T-cell (primary cell): Measurements from ENCODE around the gene MOB1A. TPM values are rescaled to one million over a fixed set of nuclear protein-coding genes. Genes with fewer than 3 reads are reported as not detected.
"Not testable (repeated sequence)": the region's sequence is repeated elsewhere in the genome, so short reads cannot be mapped to it uniquely, and the experiment has no call there.

Experiments used
- ATAC-seq, 4 experiments: fragments of 200-7000 bp in 3 of 4; fragments of 150-1000 bp in 1 of 4; cut with Tn5 transposase; replicated peaks in 1 of 4; 1 replicate in 3 of 4; 2 replicates in 1 of 4; pipeline ENCODE4 v1.10.0; 2021; ENCODE audit warnings: moderate library complexity in 3 of 4, mild to moderate bottlenecking in 2 of 4, moderate number of reproducible peaks in 1 of 4
- CTCF ChIA-PET, 2 donors: fragments of 300-600 bp; sonication (Branson Sonifier 250); formaldehyde crosslinking; loops; one replicate each; lab custom pipeline; 2022; ENCODE audit warnings: antibody characterized with exemption in 2 of 2; lab: Charles Lee
- POLR2A ChIA-PET, 2 donors: fragments of 300-600 bp; sonication (Branson Sonifier 250); formaldehyde crosslinking; loops; one replicate each; lab custom pipeline; 2022; ENCODE audit warnings: antibody characterized with exemption in 2 of 2; lab: Charles Lee
- DNase-seq, 35 experiments: peaks; one replicate each; pipeline versions ENCODE4 v3.0.0 to v3.0.0-alpha.2; 2013 to 2023
- H3K27ac ChIP-seq: one replicate; pipeline ENCODE4 v1.5.1; 2013; ENCODE audit warnings: low read length
- H3K27me3 ChIP-seq, 2 experiments: replicated peaks in 1 of 2; 1 replicate in 1 of 2; 2 replicates in 1 of 2; pipeline versions ENCODE4 v1.6.1 to v1.7.0; 2013; ENCODE audit warnings: low read length in 1 of 2, mixed read lengths in 1 of 2; ENCODE audit not compliant: control insufficient read depth in 2 of 2, insufficient read depth in 2 of 2; ENCODE audit errors: extremely low read depth in 1 of 2
- H3K36me3 ChIP-seq, 2 donors: 1 replicate in 1 of 2; 2 replicates in 1 of 2; pipeline versions ENCODE4 v1.6.1 to v1.7.0; 2013; ENCODE audit warnings: low read length in 1 of 2; ENCODE audit not compliant: control insufficient read depth in 2 of 2, insufficient read depth in 1 of 2; ENCODE audit errors: extremely low read depth in 1 of 2
- H3K4me1 ChIP-seq, 2 experiments: 1 replicate in 1 of 2; 2 replicates in 1 of 2; pipeline versions ENCODE4 v1.6.1 to v1.7.0; 2013; ENCODE audit warnings: low read length in 2 of 2, mixed read lengths in 1 of 2; ENCODE audit not compliant: insufficient read depth in 2 of 2, control insufficient read depth in 1 of 2; ENCODE audit errors: extremely low read depth in 1 of 2
- H3K4me3 ChIP-seq, 2 donors: 1 replicate in 1 of 2; 2 replicates in 1 of 2; pipeline versions ENCODE4 v1.5.1 to v1.7.0; 2013; ENCODE audit warnings: mild to moderate bottlenecking in 2 of 2, low read length in 1 of 2, moderate library complexity in 1 of 2; ENCODE audit not compliant: control insufficient read depth in 1 of 2; ENCODE audit errors: extremely low read depth in 1 of 2
- H3K9me3 ChIP-seq: 2 replicates; pipeline ENCODE4 v1.7.0; 2013
- H3K27ac Mint-ChIP-seq, 2 donors: one replicate each; pipeline ENCODE4 v1.8.0; 2020 to 2021; ENCODE audit warnings: mild to moderate bottlenecking in 2 of 2, mixed read lengths in 2 of 2
- H3K27me3 Mint-ChIP-seq, 2 donors: one replicate each; pipeline ENCODE4 v1.8.0; 2021 to 2022; ENCODE audit warnings: mixed read lengths in 2 of 2
- H3K36me3 Mint-ChIP-seq: one replicate; pipeline ENCODE4 v1.8.0; 2021; ENCODE audit warnings: mixed read lengths
- H3K4me1 Mint-ChIP-seq, 3 donors: one replicate each; pipeline ENCODE4 v1.8.0; 2020 to 2022; ENCODE audit warnings: mixed read lengths in 3 of 3, mild to moderate bottlenecking in 1 of 3
- H3K4me3 Mint-ChIP-seq, 3 donors: one replicate each; pipeline ENCODE4 v1.8.0; 2020 to 2022; ENCODE audit warnings: mild to moderate bottlenecking in 3 of 3, mixed read lengths in 3 of 3, moderate library complexity in 3 of 3
- H3K9me3 Mint-ChIP-seq, 3 donors: one replicate each; pipeline ENCODE4 v1.8.0; 2020 to 2022; ENCODE audit warnings: mixed read lengths in 3 of 3
- WGBS: methylation state at CpG from one replicate; pipeline ENCODE4 v1.1.5; 2013; ENCODE audit warnings: missing lambda C conversion rate; ENCODE audit not compliant: insufficient coverage; 5-methylcytosine and 5-hydroxymethylcytosine counted together
- total RNA-seq, 35 experiments: library from RNA in 6 of 35; stranded (reverse) in 6 of 35; fragments of 120-200 nt in 1 of 35; gene quantifications; one replicate each; pipeline versions ENCODE4 v1.2.1 to v1.2.4 and lab custom pipeline; 2013 to 2026

Gene MOB1A
- total RNA-seq, 5 donors from 2014 or later (not counting 1 experiment from before 2014, with no cell fraction given), result 131 to 156 (median 138) TPM

- H3K36me3 ChIP-seq, POLR2A ChIA-PET, H3K36me3 Mint-ChIP-seq, H3K4me1 ChIP-seq, H3K27me3 Mint-ChIP-seq, H3K27me3 ChIP-seq, H3K4me3 ChIP-seq, ATAC-seq, H3K9me3 ChIP-seq, H3K27ac Mint-ChIP-seq, H3K27ac ChIP-seq, DNase-seq, H3K4me1 Mint-ChIP-seq: not testable (repeated sequence)
- CTCF ChIA-PET, result interaction anchor here (0.6 to 1.0 kb wide), 3 partner anchors 25 to 70 kb away, joined by 3 to 8 read pairs (median 4); partner anchors contain the start of gene BOLA3 (in 1 of the 2)
- peak overlapping the region in 2 of 3 donors; percentile 31 to 81 for H3K4me3 Mint-ChIP-seq
- no CpG with 5 or more reads among the region's 1 CpG for WGBS
- peaks cover 10 to 19% (median 13%) of the 10 kb centered on the region in 3 donors for H3K9me3 Mint-ChIP-seq
Measured at GRCh38 chr2:74121846-74122245, 56.8 kb downstream of the MOB1A start.

GRCh38 chr2:74119912-74120825 lies 58.5 kb downstream of the MOB1A start:
- ChIA-PET CTCF (interaction anchor here (0.6 to 1.8 kb wide), 15 partner anchors 27 to 905 kb away, joined by 3 to 7 read pairs (median 4); partner anchors contain the start of genes AUP1 (in 1 of the 2), BOLA3 (in 1 of the 2), HTRA2 (in 1 of the 2) and MOB1A (in 1 of the 2)), POLR2A (interaction anchor here (0.6 to 0.9 kb wide), 6 partner anchors 29 to 292 kb away, joined by 3 to 7 read pairs (median 4); partner anchors contain the start of gene MOB1A (in 1 of the 2))
- under 1% methylated on average over 45 of the region's 59 CpGs for WGBS
- Mint-ChIP-seq H3K36me3 (peaks cover 6% of the 10 kb centered on the region), H3K4me1 (peaks cover 7 to 9% (median 7%) of the 10 kb centered on the region in 3 donors), H3K4me3 (peak overlapping the region; percentile 81 to 85 (median 84)), H3K9me3 (peaks cover 10 to 19% (median 13%) of the 10 kb centered on the region in 3 donors), H3K27ac (peak overlapping the region; percentile 85 to 92), H3K27me3 (peaks cover 0 to 2% of the 10 kb centered on the region in 2 donors)
- no peaks in the 10 kb centered on the region for H3K9me3 ChIP-seq
- H3K4me1 ChIP-seq, result peaks cover 3 to 5% of the 10 kb centered on the region in 2 experiments
- no peaks in the 10 kb centered on the region for H3K36me3 ChIP-seq
- H3K27ac ChIP-seq, result peak overlapping the region; percentile 94
- H3K4me3 ChIP-seq, result peak overlapping the region; percentile 80 to 93
- peak; percentile 96 to 98 (median 97) for ATAC-seq
- DNase-seq, result peak; percentile 61 to 89 (median 75)
- H3K27me3 ChIP-seq, result no peaks in the 10 kb centered on the region

DNA sequence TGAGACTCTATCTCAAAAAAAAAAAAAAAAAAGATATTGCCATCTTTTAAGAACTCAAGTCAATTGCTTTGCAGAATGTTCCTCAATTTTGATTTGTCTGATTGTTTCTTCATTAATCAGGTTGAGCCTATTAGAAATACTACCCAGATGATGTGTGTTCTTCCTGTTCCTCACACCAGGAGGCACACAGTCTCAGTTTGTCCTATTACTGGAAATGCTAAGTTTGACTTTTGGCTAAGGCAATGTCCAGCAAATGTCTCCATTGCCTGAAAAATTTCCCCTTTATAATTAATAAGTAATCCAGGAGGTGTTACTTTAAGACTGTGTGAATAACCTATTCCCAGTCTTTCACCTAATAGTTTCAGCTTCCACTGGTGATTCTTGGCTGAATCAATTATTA lies 59.3 kb downstream of the MOB1A start:
- Mint-ChIP-seq H3K36me3 (peaks cover 6% of the 10 kb centered on the region), H3K27me3 (peaks cover 0 to 6% of the 10 kb centered on the region in 2 donors), H3K27ac (no peak overlapping the region), H3K4me3 (peak overlapping the region in 1 of 3 donors; percentile 81), H3K4me1 (peaks cover 7 to 9% (median 7%) of the 10 kb centered on the region in 3 donors), H3K9me3 (peaks cover 10 to 19% (median 13%) of the 10 kb centered on the region in 3 donors)
- DNase-seq, result no peak
- CTCF ChIA-PET, result interaction anchor here in 1 of 2 donors (1.2 kb wide), 1 partner anchor 28 kb away, joined by 4 read pairs; no protein-coding TSS in a partner anchor
- H3K9me3 ChIP-seq, result no peaks in the 10 kb centered on the region
- POLR2A ChIA-PET, result interaction anchor here in 1 of 2 donors (0.6 kb wide), 1 partner anchor 60 kb away, joined by 3 read pairs; no protein-coding TSS in a partner anchor
- no peaks in the 10 kb centered on the region for H3K27me3 ChIP-seq
- H3K4me1 ChIP-seq, result peaks cover 3 to 5% of the 10 kb centered on the region in 2 experiments
- H3K4me3 ChIP-seq, result no peak overlapping the region
- no peak overlapping the region for H3K27ac ChIP-seq
- no peak for ATAC-seq
- no peaks in the 10 kb centered on the region for H3K36me3 ChIP-seq

- Histone ChIP-seq H3K36me3 (no peaks in the 10 kb centered on the region), H3K9me3 (no peaks in the 10 kb centered on the region), H3K4me1 (no peaks in the 10 kb centered on the region), H3K27ac (no peak overlapping the region), H3K4me3 (no peak overlapping the region), H3K27me3 (no peaks in the 10 kb centered on the region)
- no peak overlapping the region for H3K27ac Mint-ChIP-seq
- POLR2A ChIA-PET, result interaction anchor here in 1 of 2 donors (0.6 kb wide), 1 partner anchor 24 kb away, joined by 10 read pairs; no protein-coding TSS in a partner anchor
- peaks cover 0 to 10% of the 10 kb centered on the region in 2 donors for H3K27me3 Mint-ChIP-seq
- no peaks in the 10 kb centered on the region for H3K36me3 Mint-ChIP-seq
- no peak for ATAC-seq
- H3K9me3 Mint-ChIP-seq, result no peaks in the 10 kb centered on the region
- CTCF ChIA-PET, result interaction anchor here in 1 of 2 donors (0.5 kb wide), 2 partner anchors 187 to 289 kb away, joined by 3 to 7 read pairs; no protein-coding TSS in a partner anchor
- H3K4me1 Mint-ChIP-seq, result no peaks in the 10 kb centered on the region
- no peak for DNase-seq
- H3K4me3 Mint-ChIP-seq, result no peak overlapping the region
Measured at GRCh38 chr2:74111380-74111779, 67.3 kb downstream of the MOB1A start.

- H3K27ac Mint-ChIP-seq, result no peak overlapping the region
- CTCF ChIA-PET, result interaction anchor here in 1 of 2 donors (0.7 kb wide), 1 partner anchor 10 kb away, joined by 3 read pairs; no protein-coding TSS in a partner anchor
Measured at GRCh38 chr2:74110537-74110936, 68.1 kb downstream of the MOB1A start.

DNA sequence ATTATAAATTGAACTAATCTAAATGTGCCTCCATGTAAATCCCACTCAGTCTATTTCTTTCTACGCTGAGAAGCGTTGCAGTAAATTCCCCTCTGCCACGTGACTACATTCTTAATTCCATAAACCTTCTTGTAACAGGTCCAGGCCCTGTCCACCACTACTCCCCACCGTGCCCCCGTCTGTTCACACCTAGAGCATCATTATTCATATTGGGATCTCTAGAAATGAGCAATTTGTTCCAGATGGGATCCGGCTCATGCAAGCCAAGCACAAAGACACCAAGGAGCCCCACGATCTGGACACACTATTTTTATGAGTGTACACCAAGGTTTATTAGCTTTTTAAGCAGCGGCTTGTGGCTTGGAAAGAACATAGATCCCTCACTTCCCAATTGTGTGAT lies 69.1 kb downstream of the MOB1A start:
- no peak overlapping the region for H3K4me3 ChIP-seq
- Mint-ChIP-seq H3K9me3 (no peaks in the 10 kb centered on the region), H3K4me1 (no peaks in the 10 kb centered on the region), H3K4me3 (no peak overlapping the region), H3K27ac (no peak overlapping the region), H3K36me3 (peaks cover 5% of the 10 kb centered on the region), H3K27me3 (peaks cover 0 to 3% of the 10 kb centered on the region in 2 donors)
- no peaks in the 10 kb centered on the region for H3K27me3 ChIP-seq
- H3K36me3 ChIP-seq, result no peaks in the 10 kb centered on the region
- CTCF ChIA-PET, result interaction anchor here in 1 of 2 donors (0.7 kb wide), 1 partner anchor 9 kb away, joined by 3 read pairs; no protein-coding TSS in a partner anchor
- POLR2A ChIA-PET, result interaction anchor here in 1 of 2 donors (0.5 kb wide), 1 partner anchor 300 kb away, joined by 3 read pairs; no protein-coding TSS in a partner anchor
- no peak overlapping the region for H3K27ac ChIP-seq
- DNase-seq (no peak), ATAC-seq (no peak)
- whole genome bisulfite sequencing, result 69% methylated on average over 7 of the region's 8 CpGs
- no peaks in the 10 kb centered on the region for H3K4me1 ChIP-seq
- H3K9me3 ChIP-seq, result no peaks in the 10 kb centered on the region

More at GRCh38 chr2:74110537-74110936, 68.1 kb downstream of the MOB1A start:
- Mint-ChIP-seq H3K4me1 (no peaks in the 10 kb centered on the region), H3K4me3 (no peak overlapping the region), H3K36me3 (no peaks in the 10 kb centered on the region), H3K27me3 (peaks cover 0 to 10% of the 10 kb centered on the region in 2 donors), H3K9me3 (no peaks in the 10 kb centered on the region)
- DNase-seq (no peak), ATAC-seq (no peak)
- no peaks in the 10 kb centered on the region for H3K9me3 ChIP-seq
- H3K4me1 ChIP-seq, result no peaks in the 10 kb centered on the region
- no peaks in the 10 kb centered on the region for H3K36me3 ChIP-seq
- no peaks in the 10 kb centered on the region for H3K27me3 ChIP-seq
- no peak overlapping the region for H3K4me3 ChIP-seq
- no peak overlapping the region for H3K27ac ChIP-seq
- POLR2A ChIA-PET, result no interaction called here
- 90% methylated on average over 3 of the region's 3 CpGs for WGBS
